K562 (cell line): ENCODE measurements around the gene TP53TG5. TPM values are rescaled to one million over a fixed set of nuclear protein-coding genes. Genes with fewer than 3 reads are reported as not detected.
A peak's percentile ranks its signal among the peaks of the same experiment; 100 is the strongest.

Source experiments
- BRF1 ChIP-seq: IDR thresholded peaks from 3 replicates; pipeline ENCODE4 v1.6.1; 2011; ENCODE audit warnings: borderline replicate concordance, mild to moderate bottlenecking; ENCODE audit not compliant: insufficient read length; ENCODE audit errors: extremely low read depth
- CEBPB ChIP-seq: fragments of 450-650 bp; IDR thresholded peaks from 2 replicates; pipeline ENCODE4 v1.6.1; 2016; ENCODE audit warnings: missing genetic modification characterization, missing compliant biosample characterization
- EHMT2 ChIP-seq: fragments of 450-650 bp; IDR thresholded peaks from 2 replicates; pipeline ENCODE4 v1.6.1; 2018; ENCODE audit warnings: antibody characterized with exemption
- FOXP1 ChIP-seq: sonication (generic); formaldehyde crosslinking; IDR thresholded peaks from 2 replicates; pipeline ENCODE4 v1.8.0; 2022; ENCODE audit warnings: mild to moderate bottlenecking, missing genetic modification reagents
- GABPA ChIP-seq: fragments of 200-800 bp; sonication (Bioruptor generic); conservative IDR thresholded peaks from 2 replicates; pipeline ENCODE4 v1.6.1; 2016; ENCODE audit warnings: low read depth, missing genetic modification characterization, missing compliant biosample characterization
- HOMEZ ChIP-seq: fragments of 250-450 bp; sonication (Bioruptor Pico); IDR thresholded peaks from 2 replicates; pipeline ENCODE4 v1.4.0; 2020; ENCODE audit warnings: mild to moderate bottlenecking, moderate library complexity
- KDM4B ChIP-seq, 2 experiments: fragments of 450-650 bp in 1 of 2; sonication (generic) in 1 of 2; IDR thresholded peaks; 2 replicates each; pipeline ENCODE4 v1.6.1; 2016 to 2017; ENCODE audit warnings: borderline replicate concordance in 2 of 2, antibody characterized with exemption in 1 of 2, low read depth in 1 of 2, mild to moderate bottlenecking in 1 of 2
- NFE2 ChIP-seq: IDR thresholded peaks from 2 replicates; pipeline ENCODE4 v1.6.1; 2014; ENCODE audit warnings: antibody characterized with exemption, low read depth
- PBX2 ChIP-seq, 2 experiments: IDR thresholded peaks in 1 of 2; conservative IDR thresholded peaks in 1 of 2; 2 replicates each; pipeline ENCODE4 v1.6.1; 2016; ENCODE audit warnings: low read depth in 2 of 2, mild to moderate bottlenecking in 1 of 2, missing compliant biosample characterization in 1 of 2, missing genetic modification characterization in 1 of 2, moderate library complexity in 1 of 2
- PHB ChIP-seq: fragments of 250-450 bp; sonication (Bioruptor Pico); IDR thresholded peaks from 2 replicates; pipeline ENCODE4 v1.5.0; 2021
- RFX7 ChIP-seq: fragments of 250-450 bp; sonication (Bioruptor Pico); IDR thresholded peaks from 2 replicates; pipeline ENCODE4 v1.5.1; 2021; ENCODE audit warnings: mild to moderate bottlenecking
- ZNF121 ChIP-seq: sonication (generic); formaldehyde crosslinking; conservative IDR thresholded peaks from 2 replicates; pipeline ENCODE4 v1.8.0; 2022; ENCODE audit warnings: missing genetic modification reagents
- ZNF239 ChIP-seq: fragments of 250-450 bp; sonication (Bioruptor Pico); IDR thresholded peaks from 2 replicates; pipeline ENCODE4 v1.4.0; 2020; ENCODE audit warnings: mild to moderate bottlenecking
- ZNF311 ChIP-seq: fragments of 250-450 bp; sonication (Bioruptor Pico); IDR thresholded peaks from 2 replicates; pipeline ENCODE4 v1.4.0; 2020; ENCODE audit warnings: mild to moderate bottlenecking, moderate library complexity
- ZNF551 ChIP-seq: fragments of 250-450 bp; sonication (Bioruptor Pico); IDR thresholded peaks from 2 replicates; pipeline ENCODE4 v1.5.0; 2021; ENCODE audit warnings: mild to moderate bottlenecking, moderate library complexity
- ZNF584 ChIP-seq: fragments of 200-800 bp; sonication (Bioruptor generic); IDR thresholded peaks from 2 replicates; pipeline ENCODE4 v1.6.1; 2016; ENCODE audit warnings: low read depth, mild to moderate bottlenecking, missing genetic modification characterization, missing compliant biosample characterization
- ZNF592 ChIP-seq: fragments of 450-650 bp; IDR thresholded peaks from 2 replicates; pipeline ENCODE4 v1.6.1; 2017; ENCODE audit warnings: antibody characterized with exemption, mild to moderate bottlenecking
- polyA plus RNA-seq, 8 experiments: library from polyadenylated mRNA; depleted of rRNA in 4 of 8; stranded (reverse) in 5 of 8; unstranded in 3 of 8; fragments of >200 nt; fragmentation: Nextera tagmentation in 2 of 8; fragmentation: Illumina TruSeq in 1 of 8; extraction: Ambion mirVana in 2 of 8; extraction: Trizol in 1 of 8; gene quantifications; 2 replicates each; pipeline versions ENCODE4 v1.2.1 to v1.2.3, GENCODE V29; 2011 to 2014; ENCODE audit warnings: inconsistent platforms in 1 of 8, missing spikeins in 1 of 8
- total RNA-seq, 7 experiments: library from RNA; depleted of rRNA in 6 of 7; stranded (reverse); fragments of >200 nt in 6 of 7; fragmentation: Illumina TruSeq in 2 of 7; extraction: Trizol in 2 of 7; gene quantifications; 2 replicates each; pipeline versions ENCODE4 v1.2.1 to v1.2.3, GENCODE V29; 2011 to 2021; ENCODE audit warnings: low replicate concordance in 1 of 7
- TF ChIP-seq, protein P1 (sequence below), 2 experiments: fragments of 450-650 bp; IDR thresholded peaks; 2 replicates each; pipeline ENCODE4 v1.6.1; 2016

The TP53TG5 gene
- total and polyA plus RNA-seq, 9 of the 15 experiments (the other 6 are each of a cell fraction or from before 2014, with no cell fraction given) = 0.04 to 0.05 (median 0.04) TPM; not detected in 6

DNA sequence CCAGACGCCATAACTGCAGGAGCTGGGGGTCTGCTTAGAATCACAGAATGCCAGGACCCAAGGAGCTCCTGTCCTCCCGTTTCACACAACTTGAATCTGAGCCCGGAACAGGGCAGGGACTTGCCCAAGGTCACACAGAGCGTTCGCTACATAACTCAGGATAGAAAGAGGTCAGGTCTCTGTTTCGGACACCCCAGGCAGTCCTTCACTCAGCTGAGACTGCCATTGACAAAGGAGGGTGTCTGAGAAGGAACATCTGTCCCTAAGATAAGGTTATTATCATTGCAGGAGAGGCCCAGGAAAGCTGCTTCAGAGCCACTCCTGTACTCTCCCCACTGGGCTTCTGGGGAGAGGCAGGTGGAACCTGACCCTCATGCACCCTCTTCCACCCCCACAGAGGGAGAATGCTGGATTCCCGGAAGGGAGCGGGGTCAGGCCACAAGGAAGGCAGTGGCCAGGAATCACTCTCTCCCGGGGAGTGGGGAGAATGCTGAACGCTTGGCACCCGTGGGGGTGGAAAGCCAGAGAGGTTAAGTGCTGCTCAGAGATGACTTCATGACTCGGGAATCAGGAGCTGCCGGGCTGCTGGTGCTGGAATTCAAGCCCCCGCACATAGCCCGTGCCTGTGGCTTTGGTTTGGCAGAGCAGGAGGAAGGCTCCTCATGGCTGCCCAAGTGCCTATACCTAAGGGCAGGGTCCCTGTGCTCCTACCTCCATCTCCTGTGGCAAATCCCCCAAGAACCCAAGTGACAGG, 40.6 kb downstream of the TP53TG5 start (continued):
- TF ChIP-seq ZNF239 (CRISPR knock-in tag) = no peak
- no peak for TF ChIP-seq FOXP1 (CRISPR knock-in tag)
- TF ChIP-seq ZNF121 (CRISPR knock-in tag) = no peak
- no peak for TF ChIP-seq ZNF551 (CRISPR knock-in tag)
- no peak for TF ChIP-seq PBX2 (CRISPR knock-in tag; IDR thresholded peaks at IDR 0.05; ENCODE audit: low read depth)
- no peak for TF ChIP-seq PBX2 (tag; conservative IDR thresholded peaks at IDR 0.05; ENCODE audit: low read depth)
- no peak for TF ChIP-seq EHMT2
- TF ChIP-seq PHB (CRISPR knock-in tag) = no peak
- no peak for TF ChIP-seq GABPA (tag)
- no peak for TF ChIP-seq ZNF584
- TF ChIP-seq CEBPB (tag) = no peak
- TF ChIP-seq RFX7 = no peak
- TF ChIP-seq ZNF592 = peak; percentile 55
- TF ChIP-seq, protein P1, sequence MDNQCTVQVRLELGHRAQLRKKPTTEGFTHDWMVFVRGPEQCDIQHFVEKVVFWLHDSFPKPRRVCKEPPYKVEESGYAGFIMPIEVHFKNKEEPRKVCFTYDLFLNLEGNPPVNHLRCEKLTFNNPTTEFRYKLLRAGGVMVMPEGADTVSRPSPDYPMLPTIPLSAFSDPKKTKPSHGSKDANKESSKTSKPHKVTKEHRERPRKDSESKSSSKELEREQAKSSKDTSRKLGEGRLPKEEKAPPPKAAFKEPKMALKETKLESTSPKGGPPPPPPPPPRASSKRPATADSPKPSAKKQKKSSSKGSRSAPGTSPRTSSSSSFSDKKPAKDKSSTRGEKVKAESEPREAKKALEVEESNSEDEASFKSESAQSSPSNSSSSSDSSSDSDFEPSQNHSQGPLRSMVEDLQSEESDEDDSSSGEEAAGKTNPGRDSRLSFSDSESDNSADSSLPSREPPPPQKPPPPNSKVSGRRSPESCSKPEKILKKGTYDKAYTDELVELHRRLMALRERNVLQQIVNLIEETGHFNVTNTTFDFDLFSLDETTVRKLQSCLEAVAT (IDR thresholded peaks at IDR 0.05) = no peak
- no peak for TF ChIP-seq BRF1
- TF ChIP-seq NFE2 = no peak
- no peak for TF ChIP-seq KDM4B (IDR thresholded peaks at IDR 0.05; ENCODE audit: borderline replicate concordance in 2 of 2, low read depth in 1 of 2)
- TF ChIP-seq HOMEZ (CRISPR knock-in tag) = no peak
- TF ChIP-seq ZNF311 (CRISPR knock-in tag) = no peak
